NCI-H69 (cell line): ENCODE measurements around the gene PDLIM4.

ENCODE experiments used
- DNase-seq: peaks from one replicate; lab custom pipeline; 2025; lab: John Stamatoyannopoulos, UW

Gene PDLIM4

DNA sequence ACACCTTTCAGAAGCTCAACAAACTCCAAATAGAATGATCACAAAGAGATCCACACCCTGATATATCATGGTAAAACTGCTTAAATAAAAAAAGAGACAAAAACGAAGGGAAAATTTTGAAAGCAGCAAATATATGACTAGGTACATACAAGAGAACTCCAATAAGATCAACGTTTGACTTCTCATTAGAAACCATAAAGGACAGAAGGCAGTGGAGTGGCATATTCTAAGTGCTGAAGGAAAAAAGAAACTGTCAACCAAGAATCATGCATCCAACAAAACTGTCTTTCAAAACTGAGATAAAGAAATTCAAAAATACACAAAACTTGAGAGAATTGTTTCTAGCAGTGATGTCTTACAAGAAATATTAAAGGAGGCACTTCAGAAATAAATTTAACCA, 47.9 kb downstream of the PDLIM4 start:
- no peak for DNase-seq

DNA sequence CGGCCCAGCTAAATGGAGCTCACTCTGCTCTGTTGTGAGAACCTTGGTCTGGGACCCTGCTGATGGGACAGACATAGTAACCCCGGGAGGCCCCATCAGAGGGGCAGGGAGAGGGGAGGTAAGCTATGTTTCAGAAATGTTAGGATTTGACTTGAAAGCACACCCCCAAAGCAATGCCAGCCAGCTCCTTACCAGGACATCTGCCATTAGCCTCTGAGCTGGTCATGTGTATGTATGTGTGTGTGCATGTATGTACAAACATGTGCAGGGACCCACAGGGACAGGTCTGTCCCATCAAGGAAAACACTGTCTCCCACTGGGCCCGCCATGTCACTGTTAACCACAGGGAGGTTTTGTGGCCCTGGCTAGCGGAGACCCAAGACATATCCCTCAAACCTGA, 51.2 kb downstream of the PDLIM4 start:
- no peak for DNase-seq

DNA sequence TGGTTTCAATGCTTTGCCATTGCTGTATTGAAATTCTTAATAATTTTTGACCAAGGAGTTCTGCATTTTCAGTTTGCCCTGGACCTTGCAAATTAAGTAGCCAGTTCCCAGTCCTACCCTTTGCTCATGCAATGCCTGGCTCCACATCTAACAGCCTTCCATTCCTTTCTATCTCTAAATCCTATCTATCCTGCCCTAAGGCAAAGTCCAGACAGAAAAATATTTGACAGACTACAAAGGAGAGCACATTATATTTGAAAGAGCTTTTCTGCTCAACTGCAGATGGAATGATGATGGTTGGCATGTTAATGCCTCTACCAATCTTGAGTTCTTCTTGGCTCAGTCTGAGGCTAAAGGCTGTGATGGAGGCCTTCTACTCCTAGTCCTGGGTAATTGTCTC, 52.2 kb downstream of the PDLIM4 start:
- DNase-seq = no peak

DNA sequence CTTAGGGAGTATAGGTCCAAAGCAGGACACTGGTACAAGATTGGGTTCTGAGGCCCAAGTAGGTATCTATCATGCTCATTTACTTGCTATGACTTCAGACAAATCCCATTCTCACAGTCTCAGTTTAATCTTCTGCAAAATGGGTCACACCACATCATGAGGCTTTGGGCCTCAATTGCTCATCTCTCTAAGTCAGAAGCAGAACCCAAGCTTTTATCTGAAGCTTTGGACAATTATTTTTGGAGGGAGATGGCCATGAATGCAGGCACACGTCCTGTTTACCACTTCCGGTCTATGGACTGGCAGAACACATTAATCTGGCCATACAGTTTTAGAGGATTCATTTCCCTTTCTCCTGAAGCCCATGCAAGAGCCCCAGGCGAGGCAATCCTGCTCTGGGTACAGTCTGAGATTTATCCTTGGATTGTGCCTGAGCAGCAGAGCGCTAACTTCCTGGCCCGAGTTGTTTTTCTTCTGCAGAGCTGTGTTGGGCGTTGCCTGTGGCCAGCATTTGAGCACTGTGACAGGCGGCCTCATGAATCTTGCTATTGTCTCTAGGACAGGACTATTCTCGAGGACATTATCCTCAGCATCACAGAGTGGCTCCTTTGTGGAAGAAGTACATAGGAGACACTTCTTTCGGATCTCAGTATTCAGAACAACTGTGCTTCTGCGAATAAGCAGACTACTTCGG, 52.8 kb downstream of the PDLIM4 start:
- DNase-seq = no peak

DNA sequence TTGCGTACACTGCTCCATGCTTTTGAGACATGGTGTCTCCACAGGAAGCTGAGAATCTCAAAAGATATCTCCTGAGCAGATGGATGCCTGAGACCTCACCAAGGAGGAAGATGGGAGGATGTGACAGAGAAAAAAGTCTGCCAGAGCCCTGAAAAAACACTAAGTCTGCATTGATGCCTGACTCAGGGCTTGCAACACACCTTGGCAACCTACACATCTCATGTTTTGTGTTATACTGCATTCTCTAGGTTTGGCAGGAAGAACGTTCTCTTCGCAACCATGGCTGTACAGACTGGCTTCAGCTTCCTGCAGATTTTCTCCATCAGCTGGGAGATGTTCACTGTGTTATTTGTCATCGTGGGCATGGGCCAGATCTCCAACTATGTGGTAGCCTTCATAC, 55.9 kb downstream of the PDLIM4 start:
- no peak for DNase-seq

DNA sequence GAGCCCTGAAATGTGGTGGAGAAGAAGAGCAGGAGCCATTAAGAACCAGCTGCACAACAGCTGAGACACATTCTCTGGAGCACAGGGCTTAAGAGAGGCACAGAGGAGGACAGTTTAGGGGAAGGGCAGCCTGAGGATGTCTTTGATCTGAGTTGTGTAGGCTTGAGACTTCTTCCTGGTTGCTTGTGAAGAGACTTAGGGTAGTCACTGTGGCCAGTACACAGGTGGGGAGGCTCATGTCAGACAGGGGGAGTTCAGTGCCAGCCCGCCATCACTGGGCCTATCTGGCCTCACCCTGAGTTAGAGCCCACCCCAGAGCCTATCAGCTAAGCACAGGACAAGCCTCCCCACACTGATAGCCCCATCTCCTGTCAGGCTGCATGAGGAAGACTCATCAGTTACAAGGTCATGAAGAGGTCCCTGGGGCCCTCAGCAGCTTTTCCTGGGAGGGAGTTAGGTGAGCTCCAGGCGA, 56.5 kb downstream of the PDLIM4 start:
- DNase-seq = no peak

DNA sequence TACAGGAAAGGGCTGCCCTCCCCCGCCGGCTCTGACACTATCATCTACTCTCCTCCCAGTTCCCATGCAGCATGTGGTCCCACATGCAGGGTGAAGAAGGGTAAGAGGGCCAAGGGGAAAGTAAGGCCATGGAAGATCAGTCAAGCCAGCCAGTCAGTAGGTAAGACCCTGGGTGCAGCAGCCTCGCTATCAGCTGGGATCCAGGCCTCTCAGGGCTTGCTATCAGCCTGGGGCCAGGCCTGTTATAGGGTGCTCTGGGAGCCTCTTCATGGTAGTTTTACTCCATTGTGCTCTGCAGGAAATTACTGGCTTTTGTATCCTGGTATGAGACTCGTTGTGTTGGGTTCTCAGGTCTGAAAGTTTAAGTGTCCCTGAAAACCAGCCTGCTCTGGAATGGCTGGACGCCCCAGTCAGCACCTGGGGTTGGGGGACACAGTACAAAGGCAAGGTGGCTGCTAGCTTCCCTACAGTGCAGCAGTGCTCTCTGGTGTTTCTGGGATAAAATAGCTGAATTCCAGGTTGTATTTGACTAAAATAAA, 58.1 kb downstream of the PDLIM4 start:
- DNase-seq = peak; percentile 29

DNA sequence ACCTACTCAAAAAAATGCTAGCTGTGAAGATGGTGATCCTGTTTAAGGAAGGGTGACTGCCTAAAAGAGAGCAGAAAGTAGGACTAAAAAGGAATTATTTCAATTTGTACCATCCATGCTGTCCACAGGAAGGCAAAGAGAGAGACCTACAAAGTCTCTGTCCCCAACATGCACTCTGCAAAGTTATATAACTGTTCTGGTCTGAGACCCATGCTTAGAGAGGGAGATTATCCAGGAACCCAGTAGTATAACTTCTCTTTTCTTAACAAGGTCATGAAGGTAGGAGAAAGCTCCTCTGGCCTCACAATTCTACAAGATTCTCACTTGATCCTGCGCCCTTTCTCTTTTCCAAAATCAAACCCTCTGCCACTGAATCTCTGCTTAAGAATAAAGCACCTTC, 62.5 kb downstream of the PDLIM4 start:
- DNase-seq = no peak

DNA sequence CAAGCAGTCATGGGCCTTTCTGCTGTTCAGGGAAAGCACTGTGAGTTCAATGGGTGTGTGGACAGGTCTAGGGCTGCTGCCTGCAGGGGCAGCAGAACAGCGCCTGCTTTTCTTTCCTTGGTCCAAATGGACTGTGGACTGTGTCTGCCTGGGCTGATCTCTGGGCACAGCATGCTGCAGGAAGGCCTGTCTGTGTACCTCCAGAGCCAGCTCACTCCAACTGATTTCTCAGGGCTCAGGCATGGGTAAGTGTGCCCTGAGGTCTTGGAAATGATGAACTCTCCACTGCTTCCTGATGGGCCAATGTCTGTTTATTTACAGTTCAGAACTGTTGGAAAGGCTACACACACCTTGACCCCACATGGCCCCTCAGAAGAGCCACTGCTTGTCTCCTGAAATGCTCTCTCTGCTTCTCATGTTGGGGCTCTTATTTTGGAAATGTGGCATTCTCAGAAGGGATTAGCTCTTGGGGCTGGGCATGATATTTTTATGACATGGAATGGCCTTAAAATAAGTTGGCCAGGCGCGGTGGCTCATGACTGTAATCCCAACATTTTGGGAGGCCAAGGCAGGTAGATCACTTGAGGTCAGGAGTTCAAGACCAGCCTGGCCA, 63.7 kb downstream of the PDLIM4 start:
- no peak for DNase-seq

DNA sequence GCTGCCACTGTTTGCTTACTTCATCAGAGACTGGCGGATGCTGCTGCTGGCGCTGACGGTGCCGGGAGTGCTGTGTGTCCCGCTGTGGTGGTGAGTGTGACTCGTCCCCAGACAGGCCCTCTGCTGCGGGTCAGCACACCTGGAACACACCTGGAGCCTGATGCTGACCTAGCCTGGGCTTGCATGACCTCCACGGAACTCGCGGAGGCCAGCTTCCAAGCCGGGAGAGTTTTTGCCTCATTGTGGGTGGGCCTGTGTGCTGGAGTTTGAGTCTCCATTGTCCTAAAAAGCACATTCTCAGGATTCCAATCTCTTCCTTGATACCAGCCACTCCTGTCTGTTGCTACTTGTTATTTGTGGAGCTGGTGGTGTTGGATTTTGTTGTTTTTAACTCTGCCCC, 64.8 kb downstream of the PDLIM4 start:
- no peak for DNase-seq
